HG03439 (cell line): ENCODE results near the gene ABHD12B.
A peak's percentile ranks its signal among the peaks of the same experiment; 100 is the strongest.

Source experiments
- ATAC-seq: cut with Tn5 transposase; IDR thresholded peaks from one replicate; pipeline ENCODE4 v1.9.1; 2021; ENCODE audit warnings: mild to moderate bottlenecking, moderate library complexity; ENCODE audit not compliant: unreplicated experiment

ABHD12B gene

DNA sequence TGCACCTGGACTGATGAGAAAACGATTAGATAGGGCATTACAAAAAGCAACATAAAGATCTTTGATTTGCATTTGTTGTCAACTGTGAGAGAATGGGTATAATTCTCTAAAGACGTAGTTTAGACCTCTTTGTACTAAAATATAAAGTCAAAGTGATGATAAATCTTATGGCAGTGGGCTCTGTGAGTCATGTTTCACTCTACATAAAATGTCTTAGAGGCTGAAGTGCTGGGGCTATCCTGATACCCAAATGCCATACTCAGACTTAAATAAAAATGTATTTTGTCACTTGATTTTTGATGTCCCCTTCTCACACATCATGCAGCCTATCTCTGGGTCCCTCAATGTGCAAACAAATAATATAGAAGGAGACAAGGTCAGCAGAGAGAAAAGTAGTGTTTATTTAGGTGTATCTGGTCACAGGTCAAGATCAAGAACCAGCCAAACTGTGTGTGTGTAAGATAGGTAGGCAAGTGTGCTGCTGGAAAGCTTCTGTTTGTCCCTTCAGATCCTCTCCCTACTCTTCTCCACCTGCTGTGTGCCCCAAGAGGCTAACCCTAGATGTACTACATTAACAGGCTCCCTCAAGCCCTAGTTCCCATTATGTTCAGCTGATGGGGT lies 33.9 kb upstream of the ABHD12B start:
- no peak for ATAC-seq

DNA sequence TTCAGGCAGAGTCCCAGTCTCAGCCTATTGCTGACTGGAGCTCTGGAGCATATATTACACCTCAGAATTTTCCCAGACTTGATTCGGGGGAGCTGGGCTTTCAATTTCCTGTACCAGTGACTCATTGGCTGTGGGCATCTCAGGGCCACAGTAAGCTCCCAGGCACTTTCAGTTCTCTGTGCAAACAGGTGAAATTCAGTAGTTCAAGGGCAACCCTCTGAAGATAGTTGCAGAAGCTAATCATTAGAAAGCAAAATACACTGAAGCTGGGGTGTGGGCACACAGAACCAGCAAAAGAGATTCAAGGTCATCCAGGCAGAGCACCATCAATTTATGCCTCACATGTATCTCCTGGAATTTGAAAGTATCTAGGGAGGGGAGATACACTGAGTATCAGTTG lies 32.8 kb upstream of the ABHD12B start:
- no peak for ATAC-seq

DNA sequence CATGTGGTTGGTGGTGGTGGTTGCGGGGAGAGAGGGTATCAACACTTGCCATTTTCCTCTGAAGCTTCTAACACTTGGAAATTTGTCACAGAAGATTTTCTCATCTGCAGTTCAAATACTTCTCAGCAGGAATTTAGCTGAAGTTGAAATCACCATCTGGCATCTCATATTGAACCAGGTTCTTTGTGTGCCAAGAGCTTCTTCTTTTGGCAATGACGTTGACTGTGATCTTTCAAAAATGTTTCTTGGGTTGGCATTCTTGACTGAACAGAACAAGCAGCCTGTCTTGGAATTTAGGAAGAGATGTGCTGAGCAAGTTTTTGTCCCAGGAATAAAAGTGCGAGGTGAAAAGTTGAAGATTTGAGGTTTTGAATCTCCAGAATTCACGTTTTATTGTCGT lies 32.2 kb upstream of the ABHD12B start:
- no peak for ATAC-seq

DNA sequence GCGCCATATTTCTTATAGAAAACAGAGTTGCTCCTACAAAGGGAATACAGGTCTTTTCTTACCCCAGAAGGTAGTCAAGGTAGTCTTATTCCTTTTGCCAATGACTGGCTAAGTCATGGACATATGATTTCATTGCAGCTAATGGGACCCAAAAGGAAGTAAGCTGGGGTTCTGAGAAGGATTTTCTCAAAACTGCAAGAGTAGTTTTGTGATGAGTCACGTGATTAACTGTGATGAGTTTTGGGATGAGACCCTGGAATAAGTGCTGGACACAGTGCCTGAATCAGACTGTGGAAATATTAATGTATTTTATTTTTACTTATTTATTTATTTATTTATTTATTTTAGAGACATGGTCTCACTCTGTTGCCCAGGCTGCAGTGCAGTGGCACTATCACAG lies 27.5 kb upstream of the ABHD12B start:
- no peak for ATAC-seq

DNA sequence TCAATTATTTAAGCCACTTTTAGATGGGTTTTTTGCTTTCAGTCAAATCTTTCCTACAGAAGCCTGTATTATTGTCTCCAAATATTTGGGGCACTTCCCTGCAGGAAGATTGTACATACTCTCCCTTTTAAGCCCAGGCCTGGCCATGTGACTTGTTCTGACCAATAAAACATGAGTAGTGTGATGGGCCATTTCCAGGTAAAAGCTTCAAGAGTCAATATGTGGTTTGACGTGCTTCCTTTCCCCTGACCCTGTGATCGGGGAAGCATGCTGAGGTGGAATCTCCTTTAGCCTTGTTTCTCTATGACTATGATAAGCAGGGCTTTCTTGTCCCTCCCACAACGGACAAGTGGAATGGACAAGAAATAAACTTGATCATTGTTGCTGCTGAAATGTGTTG lies 26.7 kb upstream of the ABHD12B start:
- ATAC-seq = no peak

DNA sequence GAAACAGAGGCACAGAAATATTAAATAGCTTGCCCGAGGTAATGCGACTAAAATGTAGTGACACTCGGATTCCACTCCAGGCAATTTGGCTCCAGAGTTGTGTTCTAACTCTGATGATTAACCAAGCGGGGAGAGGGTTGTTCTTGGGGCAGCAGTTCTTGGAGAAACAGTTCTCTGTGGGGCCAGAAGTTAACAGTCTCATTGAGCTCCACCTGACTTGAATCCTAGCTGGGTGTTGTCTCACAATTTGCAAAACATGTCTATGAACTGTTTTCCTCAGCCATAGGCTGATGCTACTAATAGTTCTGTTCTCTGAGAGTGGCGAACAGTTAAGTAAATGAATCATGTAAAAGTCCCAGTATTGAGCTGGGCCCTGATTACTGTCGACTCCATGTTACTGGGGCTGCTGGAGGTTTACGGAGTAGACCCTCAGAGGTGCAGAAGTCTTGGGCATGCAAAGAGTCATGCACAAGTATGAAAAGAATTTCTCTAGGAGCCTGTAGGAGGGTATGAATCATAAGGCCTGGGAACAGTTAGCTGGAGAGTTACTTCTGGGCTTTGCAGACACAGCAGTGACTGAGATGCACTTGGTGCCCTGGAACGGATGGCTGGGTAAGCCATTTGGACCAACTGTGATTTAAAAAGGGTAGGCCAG lies 25.5 kb upstream of the ABHD12B start:
- no peak for ATAC-seq

DNA sequence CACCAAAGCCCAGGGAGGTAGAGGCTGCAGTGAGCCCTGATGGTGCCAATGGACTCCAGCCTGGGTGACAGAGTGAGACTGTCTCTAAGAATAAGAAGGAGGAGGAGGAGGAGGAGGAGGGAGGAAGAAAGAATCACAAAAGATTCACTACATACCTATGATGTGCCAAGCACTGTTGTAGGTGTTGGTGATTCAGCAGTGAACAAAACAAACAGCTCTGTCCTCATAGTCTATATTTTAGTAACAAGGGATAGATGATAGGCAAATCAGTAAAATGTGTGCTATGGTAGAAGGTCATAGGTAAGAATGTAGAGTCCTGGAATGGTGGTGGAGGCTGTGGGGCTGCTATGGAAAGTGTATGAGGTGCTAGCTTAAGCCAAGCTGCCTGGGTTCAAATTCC lies 18.0 kb upstream of the ABHD12B start:
- no peak for ATAC-seq

DNA sequence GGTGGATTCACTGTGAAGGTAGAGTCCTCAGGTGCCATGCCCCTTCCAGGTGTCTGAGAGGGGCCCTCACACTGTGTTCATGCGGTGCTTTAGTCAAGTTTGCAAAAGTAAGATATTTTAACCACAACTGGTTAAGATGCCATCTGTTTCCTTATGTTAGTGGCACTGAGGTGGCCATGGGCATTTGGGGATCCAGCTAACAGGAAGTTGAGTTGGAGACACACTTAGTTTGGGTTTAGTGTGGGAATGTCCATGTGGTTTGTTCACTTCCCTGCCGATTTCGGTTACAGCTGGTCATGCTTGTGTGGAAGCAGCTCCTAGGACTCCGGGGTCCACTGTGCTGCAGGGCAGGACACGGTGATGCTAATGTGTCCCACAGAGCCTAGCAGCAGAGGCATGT lies 17.3 kb upstream of the ABHD12B start:
- ATAC-seq = no peak

DNA sequence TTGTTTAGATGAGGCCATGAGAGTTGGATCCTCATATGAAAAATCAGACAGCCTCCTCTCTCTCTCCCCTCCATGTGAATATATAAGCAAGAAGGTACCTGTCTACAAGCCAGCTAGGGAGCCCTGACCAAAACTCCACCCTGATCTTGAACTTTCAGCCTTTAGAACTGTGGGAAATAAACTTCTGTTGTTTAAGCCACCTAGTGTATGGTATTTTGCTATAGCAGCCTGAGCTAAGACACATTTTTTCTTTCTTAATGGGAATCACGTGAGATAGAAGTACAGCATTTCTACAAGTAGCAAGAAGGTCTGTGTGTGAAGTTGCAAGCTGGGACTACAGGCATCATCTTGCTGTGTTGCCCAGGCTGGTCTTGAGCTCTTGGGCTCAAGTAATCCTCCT lies 16.3 kb upstream of the ABHD12B start:
- ATAC-seq = no peak

DNA sequence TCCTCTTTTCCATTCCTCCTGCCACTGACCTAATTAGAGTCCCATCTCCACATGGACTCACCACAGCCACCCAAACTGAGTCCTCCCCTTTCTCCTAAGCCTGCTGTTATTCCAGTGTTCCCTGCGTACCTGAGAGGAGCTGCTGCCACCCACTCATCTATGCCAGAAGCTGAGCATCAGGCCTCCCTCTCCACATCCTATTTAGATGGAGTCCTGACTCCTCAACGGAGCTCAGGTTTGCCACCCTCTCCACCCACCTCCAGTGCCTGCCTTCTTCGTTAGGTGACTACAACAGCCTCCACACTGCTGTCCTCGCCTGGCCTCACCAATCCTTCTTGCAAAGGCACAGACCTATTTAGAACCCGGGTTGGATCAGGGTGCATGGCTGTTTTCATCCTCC lies 15.2 kb upstream of the ABHD12B start:
- no peak for ATAC-seq

DNA sequence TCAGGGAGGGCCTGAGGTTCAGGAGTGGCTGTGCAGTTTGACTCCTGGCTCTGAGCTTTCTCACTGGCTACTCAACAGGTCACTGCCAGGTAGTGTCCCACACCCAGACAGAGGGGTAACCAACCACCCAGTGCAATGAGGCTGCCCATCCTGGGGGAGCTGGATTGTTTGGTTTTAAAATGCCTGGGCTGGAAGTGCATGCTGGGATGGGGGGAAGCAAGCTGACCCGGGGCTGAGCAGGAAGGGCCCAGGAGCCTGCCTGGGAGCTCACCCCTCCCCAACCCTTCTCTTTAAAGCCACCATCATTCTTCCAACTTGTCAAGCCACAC lies 12.6 kb upstream of the ABHD12B start:
- peak; percentile 9 for ATAC-seq

DNA sequence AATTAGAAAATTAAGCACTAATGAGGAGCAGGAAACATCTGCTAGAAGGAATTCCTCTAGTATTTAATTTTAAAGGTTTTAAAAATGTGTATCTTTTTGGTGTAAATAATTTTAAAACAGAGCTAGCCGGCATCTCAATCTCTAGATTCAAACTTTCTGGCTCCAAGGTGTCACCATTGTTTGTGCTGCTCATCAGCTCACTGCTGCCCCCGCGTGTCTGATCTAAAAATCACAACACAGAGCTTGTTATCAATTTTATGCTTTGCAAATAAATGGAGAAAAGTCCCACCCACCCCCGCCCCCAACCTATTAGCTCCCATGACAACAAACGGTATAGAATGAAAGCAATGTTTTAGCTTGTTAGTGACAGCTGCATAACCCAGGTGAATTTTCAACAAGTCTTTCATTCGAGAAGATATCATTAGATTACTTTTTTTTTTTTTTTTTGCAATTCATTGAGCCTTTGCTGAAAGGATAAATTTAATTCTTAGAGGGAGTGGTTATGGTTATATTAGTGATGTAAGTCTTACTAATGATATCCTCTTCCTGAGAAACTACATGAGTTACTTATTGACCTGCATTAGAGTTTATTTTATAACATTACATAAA lies 11.3 kb upstream of the ABHD12B start:
- ATAC-seq = no peak

DNA sequence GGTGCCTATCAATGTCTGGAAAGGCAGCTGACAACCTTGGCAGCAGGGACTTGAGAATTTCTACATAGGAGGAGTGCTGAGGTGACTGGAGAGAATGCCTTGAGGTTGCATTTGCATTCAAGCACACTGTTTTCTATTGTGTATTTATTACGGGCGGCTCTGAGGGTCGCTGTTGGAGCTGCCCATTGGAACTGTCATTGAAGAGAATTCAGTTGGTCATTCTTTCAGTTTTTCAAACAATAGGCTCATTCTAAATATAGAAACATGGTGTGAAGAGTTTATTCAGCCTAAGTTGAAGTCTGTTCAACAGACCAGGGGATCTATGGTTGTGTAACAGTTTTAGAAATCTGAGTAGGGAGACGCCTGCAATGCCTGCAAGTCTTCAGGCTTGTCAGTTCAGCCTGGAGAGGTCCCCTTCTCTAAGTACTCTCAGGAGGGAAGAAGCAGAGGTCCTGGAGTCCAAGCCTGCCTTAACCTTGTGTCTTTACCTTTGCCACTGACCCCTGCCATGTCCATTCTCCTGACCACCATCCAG lies 9.8 kb upstream of the ABHD12B start:
- ATAC-seq = no peak

DNA sequence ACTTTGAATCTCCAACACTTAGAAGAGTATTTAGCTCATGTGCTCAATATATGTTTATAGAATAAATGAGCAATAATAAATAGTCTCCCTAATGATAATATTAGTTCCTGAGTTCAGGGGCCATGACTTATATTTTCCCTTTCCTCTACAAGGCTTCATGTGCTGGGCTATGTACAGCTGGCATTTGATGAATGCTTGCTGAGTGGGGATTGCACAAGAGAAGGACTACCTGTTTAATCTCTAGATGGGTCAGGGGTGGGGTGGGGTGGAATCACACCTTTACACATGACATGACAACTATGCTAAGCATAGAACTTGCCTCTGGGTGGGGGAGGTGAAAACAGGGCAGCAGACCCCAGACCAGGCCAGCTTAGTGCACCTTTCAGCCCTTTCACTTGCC lies 7.6 kb upstream of the ABHD12B start:
- ATAC-seq = no peak

DNA sequence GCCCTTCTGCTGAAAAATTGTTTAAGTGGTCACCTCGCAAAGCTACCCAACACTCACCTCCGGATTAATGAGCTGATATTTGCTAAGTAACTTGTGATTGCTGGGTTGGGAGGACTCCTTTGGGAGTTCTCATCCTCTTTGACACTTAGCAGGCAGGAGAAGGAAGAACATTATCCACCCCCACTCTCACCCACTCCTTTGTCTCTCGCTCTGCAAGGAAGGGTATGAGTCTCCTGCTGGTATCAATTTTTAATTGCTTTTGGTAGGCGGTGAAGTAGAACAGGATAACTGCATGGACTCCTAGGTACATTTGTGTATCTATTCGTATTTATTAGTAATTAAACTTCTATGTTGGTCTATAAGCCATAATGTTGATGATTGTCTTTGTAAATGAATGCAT lies 6.9 kb upstream of the ABHD12B start:
- no peak for ATAC-seq

DNA sequence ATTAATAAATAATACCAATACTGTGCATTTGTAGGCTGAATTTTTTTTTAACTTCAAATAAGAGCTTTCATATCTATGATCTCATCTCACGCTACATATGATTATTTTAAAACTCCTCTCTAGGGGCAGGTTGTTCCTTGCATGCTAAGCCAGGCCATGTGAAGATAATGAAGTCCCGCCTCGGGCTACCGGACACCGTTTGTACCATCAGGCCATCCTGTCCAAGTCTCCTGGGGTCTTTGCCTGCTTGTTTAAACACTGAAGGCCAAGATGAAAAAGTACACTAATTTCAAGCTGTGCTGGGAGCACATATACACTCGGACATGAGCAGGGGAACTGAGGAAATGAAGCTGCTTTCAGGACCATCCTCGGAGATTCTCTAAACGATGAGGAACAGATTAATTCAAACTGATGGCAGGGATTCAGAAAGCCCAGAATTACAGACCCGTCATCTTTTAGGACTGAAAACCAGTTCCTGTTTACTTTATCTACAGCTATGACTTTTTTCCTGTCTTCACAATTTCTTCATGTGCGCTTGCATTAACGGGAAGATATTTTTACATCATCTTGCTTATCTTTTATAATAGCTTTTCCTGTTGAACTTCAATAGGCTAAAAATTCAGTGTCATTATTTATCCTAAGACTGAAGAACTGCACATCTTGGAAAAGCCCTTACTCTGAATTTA lies 6.3 kb upstream of the ABHD12B start:
- ATAC-seq = no peak

DNA sequence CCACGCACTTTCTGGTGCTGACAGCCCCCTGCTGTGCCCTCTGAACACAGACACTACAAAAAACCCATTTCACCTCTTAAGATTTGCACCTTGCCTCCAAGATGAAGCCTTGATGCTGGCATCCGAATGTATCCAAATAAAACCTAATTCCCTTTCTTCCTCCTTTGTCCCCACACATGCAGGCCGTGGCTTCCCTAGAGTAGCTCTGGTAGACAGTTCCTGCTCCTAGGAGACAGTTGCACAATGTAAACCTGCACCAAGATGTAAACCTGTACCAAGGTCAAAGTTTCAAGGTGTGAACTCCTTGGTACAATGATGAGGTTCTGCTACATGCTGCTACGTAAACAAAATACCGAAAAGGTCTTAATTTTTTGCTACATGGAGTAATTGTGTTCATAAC lies 625 bp upstream of the ABHD12B start:
- ATAC-seq = no peak

DNA sequence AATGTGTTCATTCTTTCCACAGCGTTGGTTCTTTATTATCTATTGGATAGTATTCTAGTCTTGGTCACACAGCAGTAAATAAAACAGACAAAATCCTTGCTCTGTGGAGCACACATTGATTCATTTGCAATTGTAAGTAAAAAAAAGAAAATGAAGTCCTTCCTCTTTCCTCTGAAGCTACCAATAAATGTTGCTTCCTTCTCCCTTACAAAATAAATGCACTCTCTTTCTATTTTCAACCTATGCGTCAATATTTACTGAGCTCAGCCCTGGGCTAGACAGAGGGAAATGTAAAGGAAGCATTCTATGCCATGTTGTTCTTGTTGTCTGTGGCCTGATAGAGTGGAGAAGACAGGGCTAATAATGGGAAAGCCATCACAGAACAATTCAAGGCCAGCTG lies 2.9 kb downstream of the ABHD12B start:
- no peak for ATAC-seq

DNA sequence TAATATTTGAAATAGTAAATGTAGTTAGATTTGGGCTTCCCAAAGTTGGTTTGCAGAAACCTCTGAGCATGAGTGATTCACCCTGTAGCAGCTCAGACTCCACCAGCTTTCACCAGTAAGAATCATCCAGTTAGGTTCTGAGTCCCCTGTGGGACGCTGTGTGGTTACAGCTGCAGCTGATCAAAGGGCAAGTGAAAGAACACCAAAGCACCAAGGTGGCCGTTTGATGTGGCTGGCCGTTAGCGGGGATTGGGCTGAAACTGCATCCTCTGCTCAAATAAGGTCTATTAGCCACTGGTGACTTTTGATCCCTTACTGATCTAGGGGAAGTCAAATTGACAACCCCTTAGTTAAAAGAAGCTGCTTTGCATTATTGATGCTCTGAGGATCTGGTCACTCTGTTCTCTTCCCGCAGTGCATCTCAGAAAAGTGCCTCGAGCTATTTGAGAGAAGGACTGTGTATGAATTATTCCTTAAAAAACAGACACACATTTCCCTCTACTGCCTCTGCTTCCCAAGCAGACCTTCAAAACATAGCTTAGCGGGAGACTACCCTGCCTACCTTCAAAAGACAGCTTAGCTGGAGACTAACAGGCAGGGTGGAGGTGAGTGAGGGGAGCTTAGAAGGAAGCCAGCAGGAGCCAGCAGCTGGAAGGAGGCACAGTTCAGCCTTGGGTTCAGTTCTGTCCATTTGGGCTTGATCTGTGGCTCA lies 3.7 kb downstream of the ABHD12B start:
- peak; percentile 88 for ATAC-seq

DNA sequence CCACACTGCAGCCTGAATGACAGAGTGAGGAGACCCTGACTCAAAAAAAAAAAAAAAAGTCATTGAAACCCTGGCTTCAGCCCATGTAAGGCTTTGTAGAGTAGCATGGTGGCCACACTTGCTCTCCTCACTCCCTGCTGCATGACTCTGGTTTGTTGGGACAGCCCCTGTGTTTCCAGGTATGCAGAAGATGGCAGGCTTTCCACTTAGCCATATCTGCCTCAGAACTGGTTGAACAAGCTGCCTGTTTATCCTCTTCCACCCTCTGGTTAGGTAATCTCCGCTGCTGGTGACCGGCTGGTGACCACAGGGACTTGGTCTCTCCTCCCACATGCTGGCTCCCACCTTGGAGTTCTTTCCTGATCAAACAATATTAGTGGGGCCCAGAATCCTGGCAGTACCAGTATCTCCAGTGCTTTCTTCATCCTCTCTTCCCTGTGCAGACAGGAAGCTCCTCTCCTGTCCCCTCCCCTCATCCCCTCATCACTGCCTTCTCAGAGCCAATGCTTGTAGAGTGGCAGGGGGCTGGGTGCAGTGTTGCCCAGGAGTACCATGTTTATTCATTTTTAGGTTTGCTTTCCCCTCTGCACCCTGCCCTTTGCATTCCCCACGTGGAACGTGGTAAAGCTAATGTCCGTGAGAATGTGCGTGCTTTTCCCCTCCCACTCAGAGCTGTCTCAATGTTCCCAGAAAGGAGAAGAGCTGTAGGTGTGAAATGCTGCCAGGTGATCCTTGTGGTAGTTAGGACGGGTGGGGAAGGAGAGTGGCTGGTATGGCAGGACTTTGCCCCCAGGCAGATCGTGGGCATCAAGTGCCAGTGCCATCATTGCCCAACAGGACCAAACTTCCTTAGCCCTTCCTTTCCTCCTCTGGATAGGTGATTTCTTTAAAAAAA lies 11.3 kb downstream of the ABHD12B start:
- ATAC-seq = no peak
